CD4-positive, alpha-beta T cell treated with Interleukin-6 at 100 ng/mL for 8 hours (primary cell): ENCODE results near the gene KPNA6.
"Not testable (repeated sequence)": the region's sequence is repeated elsewhere in the genome, so short reads cannot be mapped to it uniquely, and the experiment has no call there.

Experiments used
- DNase-seq: peaks from one replicate; pipeline ENCODE4 v3.0.0-alpha.2; 2020; ENCODE audit warnings: mixed read lengths, low spot score

The KPNA6 gene

DNA sequence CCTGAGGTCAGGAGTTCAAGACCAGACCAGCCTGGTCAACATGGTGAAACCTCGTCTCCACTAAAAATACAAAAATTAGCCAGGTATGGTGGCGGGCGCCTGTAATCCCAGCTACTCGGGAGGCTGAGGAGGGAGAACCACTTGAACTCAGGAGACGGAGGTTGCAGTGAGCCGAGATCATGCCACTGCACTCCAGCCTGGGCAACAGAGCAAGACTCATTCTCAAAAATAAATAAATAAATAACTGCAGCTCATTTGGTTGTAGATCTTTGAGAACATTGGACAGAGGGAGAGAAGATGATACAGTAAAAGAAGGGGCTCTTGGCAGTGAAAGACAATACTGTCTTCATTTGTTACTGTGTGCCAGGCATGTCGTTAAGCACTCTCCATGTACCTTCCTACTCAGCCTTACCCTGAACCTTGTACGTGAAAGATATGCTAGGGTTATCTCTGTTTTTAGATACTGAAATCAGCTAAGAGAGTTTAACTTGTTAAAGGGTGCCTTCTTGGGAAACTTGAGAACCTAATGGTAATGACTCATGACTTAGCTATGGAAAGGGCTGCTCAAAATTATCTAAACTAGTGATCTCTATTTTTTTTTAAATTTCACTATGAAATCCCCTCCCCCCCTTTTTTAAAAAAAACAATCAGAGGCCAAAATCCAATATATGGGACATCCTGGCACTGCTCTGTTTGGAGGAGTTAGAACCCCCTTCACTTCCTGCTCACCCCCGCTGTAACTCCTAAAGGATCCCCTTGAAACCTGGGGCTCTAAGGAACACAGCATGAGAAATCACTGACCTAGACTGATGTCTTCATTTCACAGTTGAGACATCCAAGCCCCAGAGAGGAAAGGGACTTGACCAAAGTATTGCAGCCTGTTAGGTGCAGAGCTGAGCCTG, 6.8 kb upstream of the KPNA6 start:
- no peak for DNase-seq

GRCh38 chr1:32104127-32104526, 3.7 kb upstream of the KPNA6 start:
- DNase-seq: no peak

- DNase-seq: no peak
These were observed 2.5 kb upstream of the KPNA6 start for GRCh38 chr1:32105338-32105737.

DNA sequence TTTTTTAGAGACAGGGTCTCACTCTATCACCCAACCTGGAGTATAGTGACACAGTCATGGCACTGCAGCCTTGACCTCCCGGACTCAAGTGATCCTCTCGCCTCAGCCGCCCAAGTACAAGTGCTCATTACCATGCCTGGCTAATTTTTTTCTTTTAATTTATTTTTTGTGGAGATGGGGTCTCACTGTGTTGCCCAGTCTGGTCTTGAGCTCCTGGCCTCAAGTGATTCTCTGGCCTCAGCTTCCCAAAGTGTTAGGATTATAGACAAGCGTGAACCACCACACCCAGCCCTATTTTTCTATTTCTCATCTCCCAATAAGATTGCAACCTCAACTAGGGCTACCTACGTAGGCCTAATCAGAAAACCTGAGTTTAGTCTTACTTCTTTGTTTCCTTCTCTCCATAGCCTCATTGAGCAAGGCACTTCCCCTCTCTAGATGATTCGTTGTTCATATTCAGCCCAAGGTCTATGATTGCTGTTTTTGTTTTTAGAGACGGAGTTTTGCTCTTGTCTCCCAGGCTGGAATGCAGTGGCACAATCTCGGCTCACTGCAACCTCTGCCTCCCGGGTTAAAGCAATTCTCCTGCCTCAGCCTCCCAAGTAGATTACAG, 1.1 kb upstream of the KPNA6 start:
- no peak for DNase-seq

GRCh38 chr1:32111040-32111623, 3.3 kb downstream of the KPNA6 start:
- DNase-seq: no peak

GRCh38 chr1:32111789-32112188, 3.9 kb downstream of the KPNA6 start:
- DNase-seq: no peak

DNA sequence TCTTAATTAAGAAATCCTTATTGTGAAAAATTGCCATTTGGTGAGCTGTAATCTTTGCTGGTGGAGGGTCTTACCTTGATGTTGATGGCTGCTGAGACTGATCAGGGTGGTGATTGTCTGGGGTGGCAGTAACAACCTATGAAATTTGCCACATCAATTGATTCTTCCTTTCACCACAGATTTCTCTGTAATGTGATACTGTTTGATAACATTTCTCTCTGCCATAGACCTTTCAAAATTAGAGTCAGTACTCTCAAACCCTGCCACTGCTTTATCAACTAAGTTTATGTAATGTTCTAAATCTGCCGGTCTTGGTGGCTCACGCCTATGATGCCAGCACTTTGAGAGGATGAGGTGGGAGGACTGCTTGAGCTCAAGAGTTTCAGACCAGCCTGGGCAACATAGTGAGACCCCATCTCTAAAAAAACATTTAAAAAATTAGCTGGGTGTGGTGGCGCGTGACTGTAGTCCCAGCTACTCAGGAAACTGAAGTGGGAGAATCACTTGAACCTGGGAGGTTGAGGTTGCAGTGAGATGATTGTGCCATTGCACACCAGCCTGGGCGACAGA, 5.0 kb downstream of the KPNA6 start:
- DNase-seq: no peak

DNA sequence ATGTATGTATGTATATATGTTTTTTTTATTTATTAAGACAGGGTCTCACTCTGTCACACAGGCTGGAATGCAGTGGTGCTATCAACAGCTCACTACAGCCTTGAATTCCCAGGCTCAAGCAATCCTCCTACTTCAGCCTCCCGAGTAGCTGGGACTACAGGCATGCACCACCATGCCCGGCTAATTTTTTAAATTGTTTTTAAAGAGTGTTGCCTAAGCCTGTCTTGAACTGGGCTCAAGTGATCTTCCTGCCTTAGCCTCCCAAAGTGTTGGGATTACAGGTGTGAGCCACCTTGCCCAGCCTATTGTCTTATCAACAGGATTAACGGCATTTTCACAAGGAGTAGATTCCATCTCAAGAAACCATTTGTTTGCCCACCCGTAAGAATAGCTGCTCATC, 5.6 kb downstream of the KPNA6 start:
- not testable (repeated sequence) for DNase-seq

DNA sequence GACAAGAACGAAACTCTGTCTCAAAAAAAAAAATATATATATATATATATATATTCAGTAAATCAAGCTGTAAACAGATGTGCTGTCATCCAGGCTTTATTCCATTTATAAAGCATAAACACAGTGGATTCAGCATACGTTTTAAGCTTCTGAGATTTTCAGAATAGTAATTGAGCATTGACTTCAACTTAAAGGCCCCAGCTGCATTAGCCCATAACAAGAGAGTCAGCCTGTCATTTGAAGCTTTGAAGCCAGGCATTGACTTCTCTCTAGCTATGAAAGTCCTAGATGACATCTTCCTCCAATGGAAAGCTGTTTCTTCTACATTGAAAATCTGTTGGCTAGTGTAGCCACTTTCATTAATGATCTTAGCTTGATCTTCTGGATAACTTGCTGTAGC, 6.6 kb downstream of the KPNA6 start:
- no peak for DNase-seq

DNA sequence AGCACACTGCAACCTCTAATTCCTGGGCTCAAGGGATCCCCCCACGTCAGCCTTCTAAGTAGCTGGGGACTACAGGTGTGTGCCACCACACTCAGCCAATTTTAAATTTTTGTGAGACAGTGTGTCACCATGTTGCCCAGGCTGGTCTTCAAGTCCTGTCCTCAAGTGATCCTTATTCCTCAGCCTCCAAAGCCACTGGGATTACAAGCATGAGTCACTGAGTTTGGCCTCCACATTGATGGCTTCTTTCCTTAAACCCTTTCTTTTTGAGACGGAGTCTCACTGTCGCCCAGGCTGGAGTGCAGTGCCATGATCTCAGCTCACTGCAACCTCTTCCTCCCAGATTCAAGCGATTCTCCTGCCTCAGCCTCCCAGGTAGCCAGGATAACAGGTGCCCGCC, 7.6 kb downstream of the KPNA6 start:
- DNase-seq: no peak

DNA sequence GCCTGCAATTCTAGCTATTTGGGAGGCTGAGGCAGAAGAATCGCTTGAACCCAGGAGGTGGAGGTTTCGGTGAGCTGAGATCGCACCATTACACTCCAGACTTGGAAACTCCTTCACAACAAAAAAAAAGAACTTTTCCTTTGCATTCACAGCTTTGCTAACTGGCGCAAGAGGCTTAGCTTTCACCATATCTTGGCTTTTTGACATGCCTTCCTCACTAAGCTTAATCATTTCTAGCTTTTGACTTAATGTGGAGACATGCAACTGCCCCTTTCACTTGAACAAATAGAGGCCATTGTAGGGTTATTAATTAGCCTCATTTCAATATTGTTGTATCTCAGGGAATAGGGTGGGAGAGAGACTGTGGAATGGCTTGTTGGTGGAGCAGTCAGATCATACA, 8.7 kb downstream of the KPNA6 start:
- DNase-seq: no peak

- DNase-seq: no peak
These were observed 14.3 kb downstream of the KPNA6 start for GRCh38 chr1:32122151-32122550.

- DNase-seq: not testable (repeated sequence)
These were observed 15.5 kb downstream of the KPNA6 start for GRCh38 chr1:32123361-32123760.

DNA sequence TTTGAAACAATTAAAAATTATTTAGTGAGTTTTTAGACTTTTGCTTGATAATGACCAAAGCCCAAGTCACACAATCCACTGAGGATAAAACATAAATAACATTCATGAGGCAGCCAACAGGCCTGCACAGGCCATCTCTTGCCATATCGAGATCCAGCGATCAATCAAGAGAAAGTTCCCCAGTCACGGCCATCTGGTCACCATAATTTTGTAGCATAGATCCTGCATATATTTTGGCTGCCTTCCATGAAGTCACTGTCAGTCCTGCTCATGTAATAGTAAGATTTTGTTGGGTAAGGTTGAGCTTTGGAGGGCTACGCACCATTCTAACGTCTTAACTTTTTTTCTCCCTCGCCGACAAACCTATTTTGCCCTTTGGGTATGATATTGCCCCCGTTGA, 17.5 kb downstream of the KPNA6 start:
- no peak for DNase-seq

DNA sequence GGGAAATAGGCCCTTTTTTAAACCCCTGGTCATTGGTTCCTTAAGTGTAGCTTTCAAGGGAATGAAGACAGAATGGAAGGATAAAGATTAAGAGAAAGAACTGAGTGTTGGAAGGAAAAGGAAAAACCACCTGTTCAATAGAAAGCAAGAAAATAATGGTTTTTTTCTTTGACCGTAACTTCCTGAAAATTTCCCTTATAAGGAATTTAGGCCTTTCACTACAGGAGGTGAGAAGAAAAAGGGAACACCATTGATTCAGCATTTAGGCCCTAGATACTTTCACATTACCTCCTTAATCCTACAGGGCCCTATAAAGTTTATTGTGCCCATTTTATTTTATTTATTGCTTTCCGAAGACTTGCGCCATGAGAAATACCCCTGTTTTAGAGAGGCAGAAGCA, 18.9 kb downstream of the KPNA6 start:
- no peak for DNase-seq

DNA sequence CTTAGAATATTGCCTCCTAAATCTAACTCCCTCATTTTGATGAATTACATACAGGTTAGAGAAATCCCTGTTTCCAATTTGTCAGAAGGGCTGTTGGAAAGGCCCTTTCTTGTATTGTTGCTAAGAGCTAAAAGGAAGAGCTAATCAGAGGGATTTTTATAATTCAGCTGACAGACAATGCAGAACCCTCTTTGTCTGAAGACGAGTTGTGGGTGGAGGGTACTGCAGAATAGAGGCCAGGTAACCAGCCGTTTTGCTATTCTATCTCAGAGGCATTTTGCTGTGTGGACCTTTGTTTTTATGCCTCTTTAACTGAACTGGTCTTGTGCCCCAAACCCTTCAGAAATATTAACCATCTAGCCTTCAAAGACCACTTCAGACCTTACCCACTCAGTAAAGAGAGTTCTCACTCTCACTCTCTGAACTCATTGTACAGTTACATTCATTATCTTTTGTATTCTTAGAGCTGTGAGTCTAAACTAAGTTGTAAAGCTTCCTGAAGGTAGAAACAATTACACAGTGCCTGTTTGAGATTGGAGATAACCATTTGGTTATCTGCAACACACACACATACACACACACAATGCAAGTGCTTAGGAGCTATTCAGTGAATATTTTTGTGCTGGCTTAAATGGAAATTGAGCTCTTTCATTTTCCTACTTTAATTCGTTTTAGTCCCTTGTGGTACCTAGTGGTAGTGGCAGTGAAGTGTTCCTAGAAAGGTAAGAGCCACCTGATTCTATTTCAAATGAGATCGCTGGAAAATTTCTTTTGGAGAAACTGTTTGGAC, 19.7 kb downstream of the KPNA6 start:
- no peak for DNase-seq

DNA sequence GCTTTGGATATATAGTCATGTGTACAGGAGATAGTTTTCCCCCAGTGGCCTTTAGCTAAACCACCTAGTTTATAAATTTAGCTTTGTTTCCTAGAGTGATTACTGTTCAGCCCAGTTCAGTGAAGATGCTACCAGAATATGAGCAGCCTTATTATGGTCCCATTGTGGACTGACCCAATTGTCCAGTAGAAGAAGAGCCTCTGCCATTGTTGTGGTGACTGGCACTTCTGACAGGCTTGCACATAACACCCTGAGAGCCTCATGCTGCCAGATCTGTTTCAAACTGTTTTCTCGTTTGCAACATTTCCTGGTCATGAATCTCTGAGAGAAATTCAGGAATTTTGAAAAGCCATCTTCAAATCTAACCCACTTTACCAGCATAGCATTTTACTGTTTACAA, 20.6 kb downstream of the KPNA6 start:
- DNase-seq: no peak

DNA sequence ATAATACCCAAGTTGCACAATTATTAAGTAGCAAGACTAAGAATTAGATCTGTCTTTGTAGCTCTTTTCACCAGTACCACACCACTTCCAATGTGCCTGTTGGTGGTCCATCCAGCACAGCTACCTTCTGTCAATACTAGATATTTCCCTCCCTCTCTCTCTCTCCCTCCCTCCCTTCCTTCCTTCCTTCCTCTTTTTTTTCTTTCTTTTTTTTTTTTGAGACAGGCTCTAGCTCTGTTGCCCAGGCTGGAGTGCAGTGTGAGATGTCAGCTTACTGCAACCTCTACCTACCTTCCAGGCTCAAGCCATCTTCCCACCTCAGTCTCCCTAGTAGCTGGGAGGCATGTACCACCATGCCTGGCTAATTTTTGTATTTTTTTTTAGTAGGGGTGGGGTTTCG, 21.1 kb downstream of the KPNA6 start:
- DNase-seq: no peak

DNA sequence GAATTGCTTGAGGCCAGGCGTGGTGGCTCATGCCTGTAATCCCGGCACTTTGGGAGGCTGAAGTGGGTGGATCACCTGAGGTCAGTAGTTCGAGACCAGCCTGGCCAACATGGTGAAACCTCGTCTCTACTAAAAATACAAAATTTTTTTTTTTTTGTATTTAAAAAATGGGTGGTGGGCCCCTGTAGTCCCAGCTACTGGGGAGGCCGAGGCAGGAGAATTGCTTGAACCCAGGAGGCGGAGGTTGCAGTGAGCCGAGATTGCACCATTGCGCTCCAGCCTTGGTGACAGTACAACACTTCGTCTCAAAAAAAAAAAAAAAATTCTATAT, 26.1 kb downstream of the KPNA6 start:
- not testable (repeated sequence) for DNase-seq

- DNase-seq: no peak
These were observed 29.3 kb downstream of the KPNA6 start for GRCh38 chr1:32137111-32137510.

- no peak for DNase-seq
These were observed 31.1 kb downstream of the KPNA6 start for GRCh38 chr1:32138965-32139364.
